ENCODE data around the gene CCDC196.

DNA sequence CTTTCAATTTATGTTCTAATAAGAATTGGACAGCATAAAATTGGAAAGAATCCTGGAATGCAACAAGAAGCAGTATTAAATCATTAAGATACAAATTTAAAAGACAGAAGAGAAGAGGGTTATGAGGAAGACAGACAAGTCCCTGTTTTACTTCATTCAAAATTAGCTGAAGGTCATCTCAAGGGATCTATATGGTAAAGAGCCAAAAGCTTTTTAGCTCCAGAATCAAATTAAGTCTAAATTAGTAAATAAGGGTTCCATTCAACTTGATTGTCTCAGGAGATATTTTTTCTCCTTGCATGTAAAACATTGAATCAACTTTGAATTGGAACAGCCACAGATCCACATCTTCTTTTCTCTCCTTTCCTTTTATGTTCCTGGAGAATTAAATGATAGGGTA, 7.6 kb downstream of the CCDC196 start:
- no peak for TF ChIP-seq POLR2A (IDR thresholded peaks at IDR 0.05)
- TF ChIP-seq, protein P1, sequence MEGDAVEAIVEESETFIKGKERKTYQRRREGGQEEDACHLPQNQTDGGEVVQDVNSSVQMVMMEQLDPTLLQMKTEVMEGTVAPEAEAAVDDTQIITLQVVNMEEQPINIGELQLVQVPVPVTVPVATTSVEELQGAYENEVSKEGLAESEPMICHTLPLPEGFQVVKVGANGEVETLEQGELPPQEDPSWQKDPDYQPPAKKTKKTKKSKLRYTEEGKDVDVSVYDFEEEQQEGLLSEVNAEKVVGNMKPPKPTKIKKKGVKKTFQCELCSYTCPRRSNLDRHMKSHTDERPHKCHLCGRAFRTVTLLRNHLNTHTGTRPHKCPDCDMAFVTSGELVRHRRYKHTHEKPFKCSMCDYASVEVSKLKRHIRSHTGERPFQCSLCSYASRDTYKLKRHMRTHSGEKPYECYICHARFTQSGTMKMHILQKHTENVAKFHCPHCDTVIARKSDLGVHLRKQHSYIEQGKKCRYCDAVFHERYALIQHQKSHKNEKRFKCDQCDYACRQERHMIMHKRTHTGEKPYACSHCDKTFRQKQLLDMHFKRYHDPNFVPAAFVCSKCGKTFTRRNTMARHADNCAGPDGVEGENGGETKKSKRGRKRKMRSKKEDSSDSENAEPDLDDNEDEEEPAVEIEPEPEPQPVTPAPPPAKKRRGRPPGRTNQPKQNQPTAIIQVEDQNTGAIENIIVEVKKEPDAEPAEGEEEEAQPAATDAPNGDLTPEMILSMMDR (IDR thresholded peaks at IDR 0.05) = no peak
